SJSA1 (cell line): Measurements from ENCODE around the gene ZMYND8. TPM values are rescaled to one million over a fixed set of nuclear protein-coding genes. Genes with fewer than 3 reads are reported as not detected.
"Not testable (repeated sequence)": the region's sequence is repeated elsewhere in the genome, so short reads cannot be mapped to it uniquely, and the experiment has no call there.

Experiments used
- DNase-seq, 2 experiments: peaks; one replicate each; pipeline ENCODE4 v3.0.0-alpha.2; 2015 to 2020; ENCODE audit warnings: low spot score in 2 of 2, low read depth in 1 of 2
- H3K27ac ChIP-seq: fragments of 250-450 bp; sonication (Bioruptor Pico); 2 replicates; pipeline ENCODE4 v1.5.1; 2020; ENCODE audit warnings: mild to moderate bottlenecking, moderate library complexity
- H3K27me3 ChIP-seq: fragments of 250-450 bp; sonication (Bioruptor Pico); replicated peaks from 2 replicates; pipeline ENCODE4 v1.5.1; 2020; ENCODE audit warnings: mild to moderate bottlenecking, moderate library complexity
- H3K36me3 ChIP-seq: fragments of 250-450 bp; sonication (Bioruptor Pico); 2 replicates; pipeline ENCODE4 v1.5.1; 2020; ENCODE audit warnings: mild to moderate bottlenecking
- H3K4me1 ChIP-seq: fragments of 250-450 bp; sonication (Bioruptor Pico); replicated peaks from 2 replicates; pipeline ENCODE4 v1.6.1; 2021; ENCODE audit warnings: mild to moderate bottlenecking
- H3K4me3 ChIP-seq: fragments of 250-450 bp; sonication (Bioruptor Pico); 2 replicates; pipeline ENCODE4 v1.5.1; 2020; ENCODE audit warnings: mild to moderate bottlenecking
- H3K9me3 ChIP-seq: fragments of 250-450 bp; sonication (Bioruptor Pico); replicated peaks from 2 replicates; pipeline ENCODE4 v1.5.1; 2020; ENCODE audit warnings: mild to moderate bottlenecking
- total RNA-seq: library from RNA; depleted of rRNA; stranded (reverse); fragments of >200 nt; shearing (Covaris generic); gene quantifications from 2 replicates; pipeline ENCODE4 v1.2.3, GENCODE V29; 2014

The ZMYND8 gene
- total RNA-seq, 1 experiment from 2014 or later: 13.5 TPM

GRCh38 chr20:47309806-47310426, 46.6 kb downstream of the ZMYND8 start:
- H3K27ac ChIP-seq: no peak overlapping the region
- no peak for DNase-seq
- peaks cover 44% of the 10 kb centered on the region for H3K36me3 ChIP-seq
- no peaks in the 10 kb centered on the region for H3K27me3 ChIP-seq
- H3K4me1 ChIP-seq: peaks cover under 1% of the 10 kb centered on the region; the same call in 1 of the 2 replicates
- no peaks in the 10 kb centered on the region for H3K9me3 ChIP-seq
- no peak overlapping the region for H3K4me3 ChIP-seq

DNA sequence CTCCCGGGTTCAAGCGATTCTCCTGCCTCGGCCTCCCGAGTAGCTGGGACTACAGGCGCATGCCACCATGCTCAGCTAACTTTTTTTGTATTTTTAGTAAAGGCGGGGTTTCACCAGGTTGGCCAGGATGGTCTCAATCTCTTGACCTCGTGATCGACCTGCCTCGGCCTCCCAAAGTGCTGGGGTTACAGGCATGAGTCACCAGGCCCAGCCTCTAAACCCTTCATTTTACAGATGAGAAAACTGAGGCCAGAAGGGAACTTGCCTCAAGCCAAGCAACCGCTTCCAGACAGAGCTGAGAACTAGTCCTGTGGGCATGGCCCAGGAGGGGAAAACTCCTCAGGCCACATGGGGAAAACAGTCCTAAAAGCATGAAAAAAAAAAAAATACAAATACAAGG, 47.1 kb downstream of the ZMYND8 start:
- Histone ChIP-seq H3K9me3 (no peaks in the 10 kb centered on the region), H3K4me1 (no peaks in the 10 kb centered on the region), H3K27me3 (no peaks in the 10 kb centered on the region), H3K36me3 (peaks cover 48% of the 10 kb centered on the region), H3K27ac (no peak overlapping the region), H3K4me3 (no peak overlapping the region)
- no peak for DNase-seq

DNA sequence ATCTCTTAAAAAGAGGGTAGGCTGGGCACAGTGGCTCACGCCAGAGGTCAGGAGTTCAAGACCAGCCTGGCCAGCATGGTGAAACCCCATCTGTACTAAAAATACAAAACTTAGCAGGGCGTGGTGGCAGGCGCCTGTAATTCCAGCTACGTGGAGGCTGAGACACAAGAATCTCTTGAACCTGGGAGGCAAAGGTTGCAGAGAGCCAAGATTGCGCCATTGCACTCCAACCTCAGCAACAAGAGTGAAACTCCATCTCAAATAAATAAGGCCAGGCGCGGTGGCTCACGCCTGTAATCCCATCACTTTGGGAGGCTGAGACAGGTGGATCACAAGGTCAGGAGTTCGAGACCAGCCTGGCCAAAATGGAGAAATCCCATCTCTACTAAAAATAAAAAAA, 48.9 kb downstream of the ZMYND8 start:
- peaks cover 67% of the 10 kb centered on the region for H3K36me3 ChIP-seq
- not testable (repeated sequence) for DNase-seq, H3K27me3 ChIP-seq, H3K4me3 ChIP-seq, H3K4me1 ChIP-seq, H3K27ac ChIP-seq, H3K9me3 ChIP-seq

- no peaks in the 10 kb centered on the region for H3K27me3 ChIP-seq
- no peak for DNase-seq
- no peaks in the 10 kb centered on the region for H3K4me1 ChIP-seq
- no peaks in the 10 kb centered on the region for H3K9me3 ChIP-seq
- H3K4me3 ChIP-seq: no peak overlapping the region
- no peak overlapping the region for H3K27ac ChIP-seq
- H3K36me3 ChIP-seq: peaks cover 74% of the 10 kb centered on the region
These were observed 49.6 kb downstream of the ZMYND8 start for GRCh38 chr20:47306755-47307370.

GRCh38 chr20:47306095-47306494, 50.4 kb downstream of the ZMYND8 start:
- no peak for DNase-seq
- H3K36me3 ChIP-seq: peaks cover 75% of the 10 kb centered on the region
- no peak overlapping the region for H3K27ac ChIP-seq
- H3K9me3 ChIP-seq: no peaks in the 10 kb centered on the region
- H3K27me3 ChIP-seq: no peaks in the 10 kb centered on the region
- H3K4me3 ChIP-seq: no peak overlapping the region
- H3K4me1 ChIP-seq: no peaks in the 10 kb centered on the region

DNA sequence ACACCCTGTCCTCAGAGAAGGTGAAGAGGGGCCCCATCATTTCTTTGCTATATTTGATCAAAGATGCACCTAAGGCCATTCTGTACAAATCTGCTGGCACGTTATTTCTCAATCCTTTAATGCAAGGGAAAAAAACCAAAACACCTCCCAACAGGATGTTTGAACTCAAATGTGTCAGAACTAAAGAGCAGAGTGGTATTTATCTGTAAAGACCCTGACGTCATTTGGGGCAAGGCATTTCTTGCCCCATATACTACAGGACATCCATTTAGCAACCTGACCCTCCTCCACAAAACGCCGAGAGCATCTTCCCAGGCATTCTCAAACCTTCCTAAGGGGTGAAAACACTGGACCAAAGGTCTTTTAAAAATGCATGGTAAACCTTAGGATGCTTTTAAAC, 50.8 kb downstream of the ZMYND8 start:
- H3K9me3 ChIP-seq: no peaks in the 10 kb centered on the region
- peaks cover 75% of the 10 kb centered on the region for H3K36me3 ChIP-seq
- no peaks in the 10 kb centered on the region for H3K4me1 ChIP-seq
- no peaks in the 10 kb centered on the region for H3K27me3 ChIP-seq
- no peak for DNase-seq
- H3K4me3 ChIP-seq: no peak overlapping the region
- no peak overlapping the region for H3K27ac ChIP-seq

- Histone ChIP-seq H3K9me3 (no peaks in the 10 kb centered on the region), H3K27ac (no peak overlapping the region), H3K4me1 (no peaks in the 10 kb centered on the region; the same call in 1 of the 2 replicates), H3K4me3 (no peak overlapping the region), H3K36me3 (peaks cover 76% of the 10 kb centered on the region), H3K27me3 (no peaks in the 10 kb centered on the region)
- DNase-seq: no peak
These were observed 52.2 kb downstream of the ZMYND8 start for GRCh38 chr20:47304287-47304686.

DNA sequence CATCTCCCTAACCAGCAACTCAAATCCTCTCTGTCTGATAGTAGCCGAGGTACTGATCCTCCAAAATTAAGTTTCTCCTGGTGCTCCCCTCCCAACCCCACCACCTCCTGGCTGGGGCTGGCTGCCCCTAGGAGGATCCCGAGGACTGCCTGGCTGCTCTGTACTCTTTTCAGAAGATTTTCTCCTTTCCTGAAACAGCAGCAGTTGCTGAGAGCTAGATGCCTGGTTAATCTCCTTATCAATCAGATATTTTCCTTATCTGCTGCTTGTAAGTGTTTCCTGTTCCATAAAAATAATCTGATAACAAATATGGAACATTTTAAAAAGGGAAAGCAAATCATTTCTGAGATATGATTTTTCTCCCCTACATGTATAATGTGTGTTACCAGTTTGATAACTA, 52.8 kb downstream of the ZMYND8 start:
- no peak for DNase-seq
- Histone ChIP-seq H3K9me3 (no peaks in the 10 kb centered on the region), H3K36me3 (peaks cover 76% of the 10 kb centered on the region), H3K27ac (no peak overlapping the region), H3K4me1 (no peaks in the 10 kb centered on the region; the same call in 1 of the 2 replicates), H3K27me3 (no peaks in the 10 kb centered on the region), H3K4me3 (no peak overlapping the region)

DNA sequence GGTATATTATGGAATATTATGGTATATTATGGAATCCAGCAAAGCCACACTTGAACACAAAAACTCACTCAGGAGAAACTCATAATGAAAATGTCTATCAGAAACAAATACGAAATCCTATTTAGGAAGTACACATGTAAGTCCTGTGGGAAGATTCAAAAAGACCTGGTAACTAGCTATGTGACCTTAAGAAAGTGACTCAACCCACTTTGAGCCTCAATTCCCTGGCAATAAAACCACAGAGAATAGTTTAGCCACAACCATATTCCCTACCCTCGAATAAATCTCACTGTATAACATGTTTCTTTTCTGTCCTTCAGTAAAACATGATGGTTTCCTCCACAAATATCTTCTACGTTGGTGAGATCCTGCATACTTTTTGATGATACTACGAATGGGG, 56.4 kb downstream of the ZMYND8 start:
- H3K27ac ChIP-seq: no peak overlapping the region
- H3K9me3 ChIP-seq: no peaks in the 10 kb centered on the region
- no peaks in the 10 kb centered on the region; the same call in 1 of the 2 replicates for H3K4me1 ChIP-seq
- no peak overlapping the region for H3K4me3 ChIP-seq
- H3K36me3 ChIP-seq: peaks cover 85% of the 10 kb centered on the region
- DNase-seq: no peak
- H3K27me3 ChIP-seq: no peaks in the 10 kb centered on the region

GRCh38 chr20:47298624-47299023, 57.9 kb downstream of the ZMYND8 start:
- no peaks in the 10 kb centered on the region; the same call in 1 of the 2 replicates for H3K4me1 ChIP-seq
- H3K4me3 ChIP-seq: no peak overlapping the region
- DNase-seq: no peak

GRCh38 chr20:47297746-47298145, 58.8 kb downstream of the ZMYND8 start:
- H3K9me3 ChIP-seq: no peaks in the 10 kb centered on the region
- H3K4me1 ChIP-seq: no peaks in the 10 kb centered on the region; the same call in 1 of the 2 replicates
- no peak overlapping the region for H3K27ac ChIP-seq
- no peak overlapping the region for H3K4me3 ChIP-seq
- H3K36me3 ChIP-seq: peaks cover 82% of the 10 kb centered on the region
- no peaks in the 10 kb centered on the region for H3K27me3 ChIP-seq
- DNase-seq: no peak

More at GRCh38 chr20:47298624-47299023, 57.9 kb downstream of the ZMYND8 start:
- Histone ChIP-seq H3K9me3 (no peaks in the 10 kb centered on the region), H3K27ac (no peak overlapping the region), H3K36me3 (peaks cover 86% of the 10 kb centered on the region), H3K27me3 (no peaks in the 10 kb centered on the region)

DNA sequence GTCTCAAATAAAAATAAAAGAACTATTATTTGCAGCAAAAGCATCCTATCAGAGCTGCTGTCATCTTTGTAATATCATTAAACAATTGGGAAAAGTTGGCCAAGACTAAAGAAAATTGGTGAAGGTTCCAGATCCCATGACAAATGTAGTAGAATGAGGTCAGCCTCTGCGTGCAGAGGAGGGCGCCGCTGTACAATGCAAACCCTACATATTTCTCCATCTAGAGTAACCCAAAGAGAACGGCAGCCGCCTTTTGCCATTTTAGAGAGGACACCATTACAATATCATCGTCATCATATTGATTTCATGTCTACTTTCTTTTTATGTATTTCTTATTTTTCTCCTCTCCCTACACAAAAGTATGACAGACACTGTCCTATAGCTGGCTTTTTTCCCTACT, 59.5 kb downstream of the ZMYND8 start:
- no peak for DNase-seq
- Histone ChIP-seq H3K27me3 (no peaks in the 10 kb centered on the region), H3K4me3 (no peak overlapping the region), H3K9me3 (no peaks in the 10 kb centered on the region), H3K27ac (no peak overlapping the region), H3K36me3 (peaks cover 81% of the 10 kb centered on the region), H3K4me1 (no peaks in the 10 kb centered on the region; the same call in 1 of the 2 replicates)

DNA sequence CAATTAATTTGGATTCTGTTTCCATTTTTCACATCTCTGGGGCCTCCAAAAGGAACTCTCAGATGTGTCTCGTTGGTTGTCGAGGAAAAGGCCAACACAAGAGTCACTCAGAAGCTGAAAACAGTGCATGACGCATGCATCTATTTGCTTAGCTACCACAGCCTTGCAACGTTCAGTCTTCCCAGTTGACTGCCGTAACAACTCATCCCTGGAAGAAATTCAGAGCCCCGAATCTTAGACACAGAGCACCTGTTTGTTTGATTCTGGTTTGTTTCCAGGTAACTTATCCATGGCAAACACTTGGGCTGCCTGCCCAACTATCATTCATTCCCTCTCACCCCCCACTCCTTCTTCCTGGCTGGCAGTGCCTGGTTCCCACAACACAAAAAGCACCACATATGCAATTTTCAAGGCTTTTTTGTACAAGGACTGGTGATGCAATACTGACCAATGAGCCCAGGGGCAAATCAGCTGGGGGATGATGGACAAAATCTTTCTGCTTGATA, 60.5 kb downstream of the ZMYND8 start:
- H3K27ac ChIP-seq: no peak overlapping the region

GRCh38 chr20:47295129-47295813, 61.2 kb downstream of the ZMYND8 start:
- Histone ChIP-seq H3K4me1 (no peaks in the 10 kb centered on the region; the same call in 1 of the 2 replicates), H3K27ac (no peak overlapping the region), H3K4me3 (no peak overlapping the region), H3K27me3 (no peaks in the 10 kb centered on the region), H3K9me3 (no peaks in the 10 kb centered on the region), H3K36me3 (peaks cover 83% of the 10 kb centered on the region)
- no peak for DNase-seq

More for the DNA sequence above, 60.5 kb downstream of the ZMYND8 start:
- H3K9me3 ChIP-seq: no peaks in the 10 kb centered on the region
- H3K4me3 ChIP-seq: no peak overlapping the region
- H3K36me3 ChIP-seq: peaks cover 82% of the 10 kb centered on the region
- H3K27me3 ChIP-seq: no peaks in the 10 kb centered on the region
- H3K4me1 ChIP-seq: no peaks in the 10 kb centered on the region; the same call in 1 of the 2 replicates
- no peak for DNase-seq
